Fibroblast of lung (primary cell): ENCODE results near the gene ZSCAN25. TPM values are rescaled to one million over a fixed set of nuclear protein-coding genes. Genes with fewer than 3 reads are reported as not detected.

Experiments used
- DNase-seq, 2 donors: peaks; one replicate each; pipeline versions ENCODE4 v3.0.0 to v3.0.0-alpha.2; 2010; ENCODE audit warnings: low read depth in 2 of 2
- H2AFZ ChIP-seq: 2 replicates; pipeline ENCODE4 v1.5.1; 2012; ENCODE audit warnings: low read length, control low read depth, inconsistent platforms
- H3K27ac ChIP-seq: 2 replicates; pipeline ENCODE4 v1.5.1; 2011; ENCODE audit warnings: low read length, control low read depth; ENCODE audit not compliant: insufficient read depth
- H3K27me3 ChIP-seq: 2 replicates; pipeline ENCODE4 v1.5.1; 2011; ENCODE audit warnings: mild to moderate bottlenecking, low read length; ENCODE audit not compliant: control insufficient read depth, insufficient read depth
- H3K36me3 ChIP-seq: 2 replicates; pipeline ENCODE4 v1.5.1; 2011; ENCODE audit warnings: low read length; ENCODE audit not compliant: control insufficient read depth, insufficient read depth
- H3K4me1 ChIP-seq: 2 replicates; pipeline ENCODE4 v1.5.1; 2011; ENCODE audit warnings: low read length; ENCODE audit not compliant: control insufficient read depth, insufficient read depth; ENCODE audit errors: extremely low read depth
- H3K4me2 ChIP-seq: 2 replicates; pipeline ENCODE4 v1.5.1; 2011; ENCODE audit warnings: low read length, control low read depth; ENCODE audit not compliant: insufficient read depth; ENCODE audit errors: extremely low read depth
- H3K4me3 ChIP-seq, 4 experiments: fragments of 200-600 bp in 1 of 4; sonication (generic) in 1 of 4; replicated peaks in 1 of 4; 2 replicates each; pipeline ENCODE4 v1.5.1; 2011 to 2016; ENCODE audit warnings: low read length in 4 of 4, low read depth in 3 of 4, mild to moderate bottlenecking in 3 of 4, control low read depth in 2 of 4, inconsistent platforms in 1 of 4, mixed read lengths in 1 of 4; ENCODE audit not compliant: insufficient read depth in 1 of 4; ENCODE audit errors: control extremely low read depth in 1 of 4
- H3K79me2 ChIP-seq: 2 replicates; pipeline ENCODE4 v1.5.1; 2012; ENCODE audit warnings: mild to moderate bottlenecking, low read length, inconsistent platforms; ENCODE audit not compliant: control insufficient read depth, insufficient read depth
- H3K9ac ChIP-seq: 2 replicates; pipeline ENCODE4 v1.5.1; 2011; ENCODE audit warnings: mild to moderate bottlenecking, low read length, control low read depth; ENCODE audit not compliant: insufficient read depth
- H3K9me3 ChIP-seq: 2 replicates; pipeline ENCODE4 v1.5.1; 2012; ENCODE audit warnings: low read depth, low read length; ENCODE audit not compliant: control insufficient read depth, insufficient read depth
- H4K20me1 ChIP-seq: 2 replicates; pipeline ENCODE4 v1.5.1; 2011; ENCODE audit warnings: low read length; ENCODE audit not compliant: control insufficient read depth, insufficient read depth; ENCODE audit errors: extremely low read depth
- EZH2 ChIP-seq: IDR thresholded peaks from 2 replicates; pipeline ENCODE4 v1.5.1; 2012; ENCODE audit warnings: low read length, control low read depth, mild to moderate bottlenecking; ENCODE audit errors: missing control alignments
- polyA plus RNA-seq, 2 donors: library from polyadenylated mRNA; depleted of rRNA in 1 of 2; stranded (reverse) in 1 of 2; unstranded in 1 of 2; fragments of >200 nt; gene quantifications; 2 replicates each; pipeline ENCODE4 v1.2.1, GENCODE V29; 2011 to 2012; ENCODE audit warnings: missing spikeins in 1 of 2
- total RNA-seq: library from RNA; depleted of rRNA; stranded (reverse); fragments of >200 nt; gene quantifications from 2 replicates; pipeline ENCODE4 v1.2.1, GENCODE V29; 2014
- TF ChIP-seq, protein P1 (sequence below), 2 donors: IDR thresholded peaks in 1 of 2; conservative IDR thresholded peaks in 1 of 2; 1 replicate in 1 of 2; 2 replicates in 1 of 2; pipeline ENCODE4 v1.5.1; 2011 to 2012; ENCODE audit warnings: low read length in 2 of 2, control low read depth in 1 of 2, inconsistent platforms in 1 of 2, low read depth in 1 of 2, mild to moderate bottlenecking in 1 of 2

The ZSCAN25 gene
- total and polyA plus RNA-seq, 2 donors (not counting 1 experiment from before 2014, with no cell fraction given), result 5.4 to 10.2 TPM

DNA sequence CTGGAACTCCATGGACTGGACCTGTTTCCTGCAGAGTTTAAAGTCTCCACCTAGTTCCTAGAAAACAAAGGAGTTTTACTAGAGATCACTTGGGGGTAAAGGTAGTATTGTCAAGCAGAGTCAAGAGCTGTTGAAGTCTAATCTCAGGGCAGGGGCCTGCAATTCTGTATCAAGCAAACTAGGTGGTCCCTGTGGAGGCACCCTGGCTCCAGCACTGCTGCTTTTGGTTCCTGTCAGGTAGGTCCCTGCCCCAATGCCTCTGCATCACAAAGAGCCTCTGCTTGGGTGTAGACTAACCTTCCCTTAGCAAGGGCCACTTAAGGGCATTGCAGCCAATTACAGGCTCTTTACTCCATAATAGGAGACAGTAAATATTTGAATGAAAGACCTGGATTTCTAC is 22.5 kb downstream of the ZSCAN25 start:
- no peaks in the 10 kb centered on the region for H3K79me2 ChIP-seq
- H3K4me2 ChIP-seq, result no peak overlapping the region
- H3K4me3 ChIP-seq, result no peak overlapping the region
- H3K9me3 ChIP-seq, result no peaks in the 10 kb centered on the region
- TF ChIP-seq, protein P1, sequence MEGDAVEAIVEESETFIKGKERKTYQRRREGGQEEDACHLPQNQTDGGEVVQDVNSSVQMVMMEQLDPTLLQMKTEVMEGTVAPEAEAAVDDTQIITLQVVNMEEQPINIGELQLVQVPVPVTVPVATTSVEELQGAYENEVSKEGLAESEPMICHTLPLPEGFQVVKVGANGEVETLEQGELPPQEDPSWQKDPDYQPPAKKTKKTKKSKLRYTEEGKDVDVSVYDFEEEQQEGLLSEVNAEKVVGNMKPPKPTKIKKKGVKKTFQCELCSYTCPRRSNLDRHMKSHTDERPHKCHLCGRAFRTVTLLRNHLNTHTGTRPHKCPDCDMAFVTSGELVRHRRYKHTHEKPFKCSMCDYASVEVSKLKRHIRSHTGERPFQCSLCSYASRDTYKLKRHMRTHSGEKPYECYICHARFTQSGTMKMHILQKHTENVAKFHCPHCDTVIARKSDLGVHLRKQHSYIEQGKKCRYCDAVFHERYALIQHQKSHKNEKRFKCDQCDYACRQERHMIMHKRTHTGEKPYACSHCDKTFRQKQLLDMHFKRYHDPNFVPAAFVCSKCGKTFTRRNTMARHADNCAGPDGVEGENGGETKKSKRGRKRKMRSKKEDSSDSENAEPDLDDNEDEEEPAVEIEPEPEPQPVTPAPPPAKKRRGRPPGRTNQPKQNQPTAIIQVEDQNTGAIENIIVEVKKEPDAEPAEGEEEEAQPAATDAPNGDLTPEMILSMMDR (conservative IDR thresholded peaks at IDR 0.05 in 1 of 2, IDR thresholded peaks at IDR 0.05 in 1 of 2; ENCODE audit: low read depth in 1 of 2, low read length in 2 of 2), result no peak
- no peak for TF ChIP-seq EZH2
- no peak overlapping the region for H3K27ac ChIP-seq
- no peaks in the 10 kb centered on the region for H3K4me1 ChIP-seq
- no peak overlapping the region for H2AFZ ChIP-seq
- DNase-seq, result no peak
- no peak overlapping the region for H3K9ac ChIP-seq
- H4K20me1 ChIP-seq, result no peaks in the 10 kb centered on the region
- no peaks in the 10 kb centered on the region for H3K27me3 ChIP-seq
- H3K36me3 ChIP-seq, result no peaks in the 10 kb centered on the region

DNA sequence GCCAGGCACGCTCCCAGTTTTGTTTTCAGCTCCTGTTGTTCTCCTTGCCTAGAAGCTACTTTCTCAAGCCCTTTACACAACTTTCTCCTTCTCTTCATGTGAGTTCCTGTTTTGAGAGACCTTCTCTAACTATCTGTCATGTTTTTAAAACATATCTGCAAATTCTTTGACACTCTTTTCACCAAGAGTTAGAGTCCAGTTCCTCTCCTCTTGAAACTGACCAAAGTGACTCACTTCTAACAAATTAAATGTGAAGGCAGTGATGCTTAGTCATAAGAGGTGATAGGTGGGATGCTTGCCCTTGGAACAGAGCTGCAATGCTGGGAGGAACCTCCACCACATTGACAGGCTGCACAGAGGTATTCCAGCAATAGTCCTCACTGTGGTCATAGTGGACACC is 25.3 kb downstream of the ZSCAN25 start:
- H3K36me3 ChIP-seq, result no peaks in the 10 kb centered on the region
- TF ChIP-seq, protein P1 (conservative IDR thresholded peaks at IDR 0.05 in 1 of 2, IDR thresholded peaks at IDR 0.05 in 1 of 2; ENCODE audit: low read depth in 1 of 2, low read length in 2 of 2), result no peak
- no peak for TF ChIP-seq EZH2
- H3K4me3 ChIP-seq, result no peak overlapping the region
- H2AFZ ChIP-seq, result no peak overlapping the region
- no peaks in the 10 kb centered on the region for H3K27me3 ChIP-seq
- H4K20me1 ChIP-seq, result no peaks in the 10 kb centered on the region
- H3K4me1 ChIP-seq, result no peaks in the 10 kb centered on the region
- H3K27ac ChIP-seq, result no peak overlapping the region
- no peaks in the 10 kb centered on the region for H3K9me3 ChIP-seq
- DNase-seq, result peak in 1 of 2 donors; percentile 34
- no peaks in the 10 kb centered on the region for H3K79me2 ChIP-seq
- H3K9ac ChIP-seq, result no peak overlapping the region
- H3K4me2 ChIP-seq, result no peak overlapping the region

- TF ChIP-seq, protein P1 (conservative IDR thresholded peaks at IDR 0.05 in 1 of 2, IDR thresholded peaks at IDR 0.05 in 1 of 2; ENCODE audit: low read depth in 1 of 2, low read length in 2 of 2), result no peak
- TF ChIP-seq EZH2, result no peak
- Histone ChIP-seq H3K4me1 (no peaks in the 10 kb centered on the region), H2AFZ (no peak overlapping the region), H3K27ac (no peak overlapping the region), H3K9ac (no peak overlapping the region), H3K27me3 (no peaks in the 10 kb centered on the region), H3K4me2 (no peak overlapping the region), H3K36me3 (no peaks in the 10 kb centered on the region), H3K4me3 (no peak overlapping the region), H3K9me3 (no peaks in the 10 kb centered on the region), H3K79me2 (no peaks in the 10 kb centered on the region), H4K20me1 (no peaks in the 10 kb centered on the region)
- no peak for DNase-seq
Measured at GRCh38 chr7:99643464-99643863, 26.7 kb downstream of the ZSCAN25 start.
